ENCODE measurements around the gene DENND4A. TPM values are rescaled to one million over a fixed set of nuclear protein-coding genes. Genes with fewer than 3 reads are reported as not detected.
"Not testable (repeated sequence)": the region's sequence is repeated elsewhere in the genome, so short reads cannot be mapped to it uniquely, and the experiment has no call there.

DENND4A gene
- polyA plus RNA-seq, 5 donors = 14.3 to 25.4 (median 22.5) TPM

DNA sequence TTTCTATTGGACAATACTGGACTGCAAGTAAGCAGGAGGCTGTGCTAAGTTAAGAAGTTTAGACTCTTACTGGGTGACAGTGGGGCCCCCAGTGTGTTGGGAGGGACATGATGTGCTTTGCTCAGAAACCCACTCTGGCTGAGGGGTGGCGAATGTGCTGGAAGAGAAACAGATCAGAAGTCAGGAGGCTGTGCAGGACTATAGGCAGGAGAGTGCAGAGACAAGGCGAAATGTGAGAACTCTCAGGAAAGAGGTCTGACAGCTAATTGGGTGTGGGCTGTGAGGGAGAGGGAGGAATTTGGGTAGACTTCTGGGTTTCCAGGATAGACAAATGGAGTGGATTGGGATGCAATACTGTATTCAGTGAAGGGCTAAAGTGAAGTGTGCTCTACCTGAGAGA, 158.3 kb downstream of the DENND4A start:
- no peak for DNase-seq

DNA sequence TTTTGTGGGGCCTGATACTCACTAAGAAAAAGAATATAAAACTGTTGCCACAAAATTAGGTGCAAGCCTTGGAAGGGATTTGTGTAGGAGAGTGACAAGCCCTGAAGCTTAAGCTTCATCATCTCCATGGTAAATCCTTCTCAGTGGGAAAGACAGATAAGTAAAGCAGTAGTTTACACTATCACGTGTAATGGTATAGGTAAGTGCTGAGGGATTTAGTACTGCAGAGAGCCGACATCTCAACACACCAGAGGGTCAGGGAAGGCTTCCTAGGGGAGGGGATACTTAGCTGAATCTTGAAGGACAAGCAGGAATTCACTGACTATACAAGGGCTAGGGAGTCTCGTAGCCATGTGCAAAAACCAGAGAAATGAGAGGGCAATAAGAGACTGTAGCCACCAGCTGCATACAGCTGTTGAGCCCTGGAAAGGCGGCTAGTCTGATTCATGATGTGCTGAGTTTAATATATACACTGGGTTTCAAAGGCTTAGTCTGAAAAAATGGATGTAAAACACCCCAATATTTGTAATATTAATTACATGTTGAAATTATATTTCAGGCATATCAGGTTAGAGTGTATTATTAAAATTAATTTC, 159.2 kb downstream of the DENND4A start:
- peak; percentile 78 to 79 for DNase-seq

DNA sequence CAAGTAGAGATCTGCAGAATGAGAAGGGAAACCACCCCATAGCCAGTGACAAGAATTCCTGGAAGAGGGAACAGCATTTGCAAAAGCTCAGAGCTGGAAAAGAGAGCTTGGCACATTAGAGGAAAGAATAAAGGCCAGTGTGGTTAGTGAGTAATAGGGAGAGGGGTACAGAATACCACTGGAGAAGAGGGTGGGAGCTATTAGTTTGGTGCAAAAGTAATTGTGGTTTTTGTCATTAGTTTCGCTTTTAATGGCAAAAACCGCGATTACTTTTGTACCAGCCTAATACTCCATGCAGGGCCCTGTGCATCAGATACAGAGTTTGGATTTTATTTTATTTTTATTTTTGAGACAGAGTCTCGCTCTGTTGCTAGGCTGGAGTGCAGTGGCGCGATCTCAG, 160.6 kb downstream of the DENND4A start:
- no peak for DNase-seq

DNA sequence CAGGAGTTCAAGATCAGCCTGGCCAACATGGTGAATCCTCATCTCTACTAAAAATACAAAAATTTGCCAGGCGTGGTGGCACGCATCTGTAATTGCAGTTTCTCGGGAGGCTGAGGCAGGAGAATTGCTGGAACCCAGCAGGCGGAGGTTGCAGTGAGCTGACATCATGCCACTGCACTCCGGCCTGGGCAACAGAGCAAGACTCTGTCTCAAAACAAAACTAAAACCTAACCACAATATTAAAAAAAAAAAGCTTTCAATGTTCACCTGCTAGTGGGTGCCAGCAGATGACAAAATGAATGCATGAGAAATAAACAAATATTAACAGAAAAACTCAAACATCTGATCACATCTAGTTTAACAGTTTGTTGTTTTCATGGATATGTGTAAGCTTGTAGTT, 161.3 kb downstream of the DENND4A start:
- DNase-seq = no peak

DNA sequence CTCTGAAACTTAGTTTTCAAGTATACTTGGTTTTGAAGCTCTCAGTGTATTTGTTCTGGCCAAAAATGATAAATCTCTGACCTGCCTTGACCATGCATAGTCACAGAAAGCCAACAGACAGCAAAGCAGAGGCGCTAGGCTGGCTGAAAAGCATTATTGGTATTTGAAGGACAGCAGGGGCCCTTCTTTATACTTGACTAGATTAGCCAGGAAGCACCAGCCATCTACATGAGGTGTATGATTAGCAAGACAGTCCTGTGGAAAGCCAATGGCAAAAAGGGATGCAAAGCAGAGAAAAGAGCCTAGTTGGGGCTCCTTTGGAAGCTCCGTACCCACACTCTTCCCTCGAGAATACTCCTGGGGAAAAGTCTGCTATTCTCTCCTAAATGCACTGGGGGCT, 162.5 kb downstream of the DENND4A start:
- DNase-seq = no peak

DNA sequence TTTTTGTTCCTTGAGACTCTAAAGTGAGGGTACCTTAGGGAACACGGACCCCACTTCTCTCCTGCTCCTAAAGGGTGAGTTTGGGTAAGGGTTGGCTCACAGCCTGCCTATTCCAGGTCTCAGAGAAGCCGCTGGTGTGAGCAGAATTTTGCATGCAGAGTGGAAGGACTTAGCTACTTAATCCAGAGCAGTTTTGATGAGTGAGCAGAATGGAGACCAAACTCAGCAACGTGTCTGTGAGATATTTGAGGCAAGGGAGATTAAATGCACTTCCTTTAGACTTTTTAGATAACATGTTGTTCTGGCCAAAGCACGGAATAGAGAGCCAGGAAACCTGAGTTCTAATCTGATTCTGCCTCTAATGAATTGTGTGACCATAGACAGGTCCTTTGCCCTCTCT, 165.2 kb downstream of the DENND4A start:
- no peak for DNase-seq

DNA sequence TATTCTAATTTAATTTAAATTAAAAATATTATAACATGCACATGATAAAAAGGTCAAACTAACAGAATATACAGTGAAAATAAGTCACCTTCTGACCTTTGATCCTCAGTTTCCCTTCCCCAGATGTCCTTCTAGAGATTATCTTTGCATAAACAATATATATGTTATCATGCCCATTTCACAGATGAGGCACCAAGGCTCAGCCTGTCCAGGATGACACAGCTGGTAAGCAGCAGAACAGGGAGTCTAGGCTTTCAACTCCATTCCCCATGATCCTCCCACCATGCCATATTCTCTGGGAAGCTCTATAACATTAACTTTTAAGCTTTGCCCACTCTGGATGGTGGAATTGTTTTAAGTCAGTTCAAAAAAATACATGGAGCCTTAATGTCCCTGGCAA, 169.0 kb downstream of the DENND4A start:
- no peak for DNase-seq

DNA sequence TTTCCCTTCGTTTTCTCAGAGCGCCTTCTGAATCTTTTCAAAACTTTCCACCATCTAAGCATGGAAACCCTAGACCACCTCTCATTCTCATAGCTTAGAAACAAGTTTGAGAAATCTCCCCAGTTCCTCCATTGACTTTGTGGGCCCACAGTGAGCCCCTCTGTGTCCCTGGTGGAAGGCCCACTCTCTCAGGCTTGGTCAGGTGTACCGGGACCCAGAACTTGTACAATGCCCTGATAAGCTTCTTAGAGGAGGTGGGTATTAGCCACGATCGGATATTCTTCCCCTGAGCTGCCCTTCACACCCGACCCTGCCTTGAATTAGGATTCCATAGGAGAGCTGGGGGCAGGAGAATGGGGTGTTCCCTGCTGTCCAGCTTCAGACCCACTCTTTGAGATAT, 170.5 kb downstream of the DENND4A start, which contains the start of gene SLC24A1:
TSS of gene SLC24A1 (plus strand) at position 301 of the 400 bp plus-strand sequence. CDS start 2,143 bp downstream, outside the sequence.
- no peak for DNase-seq

DNA sequence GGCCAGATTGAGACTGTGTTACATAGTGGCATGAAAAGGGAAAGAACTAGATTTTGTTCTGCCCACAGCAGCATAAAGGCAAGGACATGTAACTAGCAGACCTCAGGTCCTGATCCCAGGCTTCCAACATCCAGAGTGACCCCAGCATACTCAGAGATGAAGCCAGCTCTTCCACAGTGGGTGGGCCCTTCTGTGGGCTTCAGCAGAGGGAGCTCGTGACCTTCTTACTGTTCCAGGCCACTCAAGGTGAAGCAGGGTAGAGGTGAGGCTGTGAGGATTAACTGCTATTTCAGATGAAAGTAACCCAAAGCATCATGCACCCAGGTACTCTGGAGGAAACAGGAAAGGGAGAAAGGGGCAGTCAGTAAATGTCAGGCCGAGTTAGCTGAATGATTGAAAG, 171.3 kb downstream of the DENND4A start:
- no peak for DNase-seq

DNA sequence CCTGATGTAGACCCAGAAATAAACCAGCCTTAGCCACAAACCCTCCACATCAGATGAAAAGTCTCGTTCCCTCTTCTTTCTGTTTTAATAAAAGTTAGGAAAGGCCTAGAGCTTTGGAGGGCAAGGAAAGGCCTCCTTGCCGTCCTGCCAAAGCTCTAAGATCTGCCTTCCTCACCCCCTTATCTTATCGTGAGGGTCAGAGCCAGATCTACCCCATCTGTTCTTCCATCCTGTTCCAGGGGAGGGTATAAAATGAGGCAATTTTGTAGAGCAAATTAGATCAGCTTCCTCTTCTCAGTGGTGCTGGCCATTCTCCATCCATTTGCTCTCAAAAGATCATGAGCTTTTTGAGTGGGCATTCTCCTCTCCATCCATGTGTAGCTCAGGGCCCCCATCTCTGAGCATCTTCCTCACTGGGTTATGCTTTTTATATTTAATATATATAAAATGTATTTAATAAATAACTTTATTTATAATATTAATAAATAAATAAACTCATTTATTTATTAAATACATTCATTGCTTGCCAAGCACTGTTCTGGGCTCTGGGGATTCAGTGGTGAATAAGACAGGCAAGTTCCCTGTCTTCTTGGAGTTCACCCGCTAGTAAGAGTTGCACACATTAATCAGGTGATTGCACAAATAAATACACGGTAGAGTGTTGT, 172.3 kb downstream of the DENND4A start:
- DNase-seq = peak; percentile 29 to 42

DNA sequence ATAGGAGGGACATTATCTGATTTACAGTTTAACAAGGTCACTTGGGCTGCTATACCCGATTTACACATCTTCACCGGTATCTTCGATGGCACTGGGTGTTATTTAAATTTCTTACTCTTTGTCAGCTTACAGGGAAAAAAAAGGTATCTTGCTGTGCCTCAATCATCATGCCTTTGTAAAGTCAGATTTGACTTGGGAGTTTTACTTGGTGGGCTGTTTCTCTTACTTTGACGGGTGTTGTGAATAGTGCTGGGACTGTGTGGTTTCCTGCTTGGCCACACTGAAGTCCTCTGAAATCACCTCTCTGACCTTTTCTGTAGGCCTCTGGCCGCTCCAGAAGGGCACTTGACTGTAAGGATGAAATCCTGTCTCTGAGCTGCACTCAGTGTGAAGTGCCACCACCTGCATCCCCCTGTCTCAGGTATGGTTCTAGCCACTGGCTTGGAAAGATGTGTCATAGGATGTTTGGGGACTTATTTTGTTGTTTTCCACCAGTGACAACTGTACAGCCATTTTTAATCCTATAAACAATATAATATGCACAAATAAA, 173.5 kb downstream of the DENND4A start:
- no peak for DNase-seq

DNA sequence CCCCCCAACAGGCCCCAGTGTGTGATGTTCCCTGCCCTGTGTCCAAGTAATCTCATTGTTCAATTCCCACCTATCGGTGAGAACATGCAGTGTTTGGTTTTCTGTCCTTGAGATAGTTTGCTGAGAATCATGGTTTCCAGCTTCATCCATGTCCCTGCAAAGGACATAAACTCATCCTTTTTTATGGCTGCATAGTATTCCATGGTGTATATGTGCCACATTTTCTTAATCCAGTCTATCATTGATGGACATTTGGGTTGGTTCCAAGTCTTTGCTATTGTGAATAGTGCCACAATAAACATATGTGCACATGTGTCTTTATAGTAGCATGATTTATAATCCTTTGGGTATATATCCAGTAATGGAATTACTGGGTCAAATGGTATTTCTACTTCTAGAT, 176.2 kb downstream of the DENND4A start:
- not testable (repeated sequence) for DNase-seq

DNA sequence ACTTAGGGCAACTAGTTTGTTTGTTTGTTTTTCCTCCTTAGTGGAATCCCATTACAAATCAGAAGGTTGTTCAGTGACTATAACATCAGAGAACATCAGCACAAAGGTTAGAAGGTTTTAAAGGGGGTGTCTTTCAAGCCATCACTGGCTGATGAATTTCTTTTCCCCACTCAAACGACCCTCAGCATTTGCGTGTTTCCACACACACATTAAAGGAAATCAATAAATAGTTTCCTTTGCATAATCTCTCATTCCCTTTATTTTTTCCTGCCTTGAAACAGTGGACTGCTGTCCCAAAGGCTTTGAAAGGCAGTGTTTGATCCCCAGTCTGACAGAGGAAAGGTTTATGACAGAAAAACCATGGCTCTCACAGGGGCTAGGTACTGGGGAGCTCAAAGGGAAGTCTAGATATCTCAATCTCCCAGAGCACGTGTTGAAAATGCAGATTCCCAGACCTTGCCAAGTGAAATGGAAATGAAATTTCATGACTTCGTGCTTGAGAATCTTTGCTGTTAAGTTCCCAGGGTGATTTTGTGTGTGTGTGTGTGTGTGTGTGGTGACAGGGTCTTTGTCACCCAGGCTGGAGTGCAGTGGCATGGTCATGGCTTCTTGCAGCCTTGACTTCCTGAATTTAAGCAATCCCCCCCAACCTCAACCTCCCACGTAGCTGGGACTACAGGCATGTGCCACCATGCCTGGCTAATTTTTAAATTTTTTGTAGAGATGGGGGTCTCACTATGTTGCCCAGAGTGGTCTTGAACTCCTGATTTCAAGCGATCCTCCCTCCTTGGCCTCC, 178.9 kb downstream of the DENND4A start:
- DNase-seq = no peak

DNA sequence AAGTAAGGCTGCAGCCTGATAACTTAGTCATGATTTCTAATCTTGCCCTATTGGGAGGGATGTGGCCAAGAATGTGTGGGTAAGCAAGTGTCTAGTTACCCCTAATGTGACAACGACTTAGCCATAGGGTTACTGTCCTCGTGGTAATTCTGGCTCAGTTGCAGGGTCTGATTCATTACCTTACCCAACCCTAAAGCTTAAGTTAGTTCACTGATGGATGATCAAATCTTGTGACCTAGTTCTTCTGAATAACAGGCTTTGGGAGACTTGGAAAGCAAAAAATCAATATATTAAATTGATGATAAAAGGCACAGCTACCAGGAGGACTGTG, 179.5 kb downstream of the DENND4A start:
- DNase-seq = no peak

DNA sequence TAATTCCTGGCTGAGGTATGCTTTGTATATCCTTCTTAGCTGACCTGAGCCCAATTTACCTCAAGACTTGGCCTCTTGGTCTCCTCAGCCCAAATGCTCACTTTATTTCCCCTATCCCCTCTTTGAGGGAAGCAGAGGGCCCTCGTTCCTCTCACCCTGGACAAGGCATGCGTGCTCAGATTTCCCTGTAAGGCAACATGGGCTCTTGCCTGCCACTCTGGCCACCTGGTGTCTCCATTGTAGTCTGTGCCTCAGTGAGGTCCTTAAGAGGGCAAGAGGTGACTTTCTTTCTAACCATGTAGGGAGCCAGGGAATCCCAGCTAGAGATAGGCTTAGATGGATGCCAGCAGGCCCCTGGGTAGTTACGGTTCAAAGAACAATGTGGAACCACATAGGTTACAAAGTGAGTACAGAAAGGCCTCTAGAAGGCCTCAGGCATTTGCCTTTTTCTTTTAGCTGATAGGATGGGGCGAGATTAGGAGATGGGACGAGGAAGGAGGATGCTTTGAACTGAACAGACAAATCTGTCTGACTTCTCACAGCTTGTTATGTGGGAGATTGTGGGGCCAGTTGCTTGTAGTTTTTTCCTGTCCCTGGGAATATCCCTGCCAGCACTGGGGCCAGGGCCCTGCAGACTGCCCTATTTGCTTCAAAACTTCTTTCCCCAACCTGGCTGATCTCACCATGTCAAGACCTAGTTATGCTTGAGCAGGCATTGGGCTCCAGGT, 180.0 kb downstream of the DENND4A start:
- DNase-seq = no peak

DNA sequence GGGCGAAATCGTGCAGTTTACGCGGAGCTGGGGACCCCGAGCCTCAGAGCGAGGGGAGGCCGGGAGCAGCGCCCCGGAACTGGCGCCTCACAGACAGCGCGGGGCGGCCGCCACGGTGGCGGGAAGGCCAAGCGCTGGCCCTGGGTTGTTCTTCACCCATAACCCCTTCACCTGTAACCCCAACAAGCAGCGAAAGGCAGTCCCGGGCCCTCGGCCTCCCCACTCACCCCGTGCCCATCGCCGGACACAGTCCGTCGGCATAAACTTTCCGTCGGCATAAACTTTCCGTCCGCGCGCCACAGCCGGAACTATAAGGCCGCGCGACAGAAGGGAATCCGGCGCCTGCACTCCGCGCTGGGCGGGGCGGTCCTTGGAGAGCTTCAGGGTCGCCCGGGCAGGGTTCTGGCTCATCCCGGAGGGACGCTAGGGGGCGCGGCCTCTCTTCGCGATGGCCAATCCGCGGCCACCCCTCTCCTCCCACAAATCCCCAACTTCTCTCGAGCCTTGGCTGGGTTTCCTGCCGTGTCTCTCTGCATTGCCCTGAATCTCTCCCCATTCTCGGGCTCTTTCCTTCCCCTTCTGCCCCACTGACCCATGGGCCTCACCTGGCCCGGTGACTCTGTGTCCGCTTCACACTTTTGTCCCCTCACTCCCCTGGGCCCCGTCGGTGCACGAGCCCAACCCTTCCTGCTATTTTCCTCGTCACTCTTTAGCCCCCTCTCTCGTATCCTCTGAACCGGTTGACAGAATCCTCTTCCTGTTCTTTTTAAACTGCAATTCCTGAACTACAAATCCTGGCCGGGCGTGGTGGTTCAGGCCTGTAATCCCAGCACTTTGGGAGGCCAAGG, 181.0 kb downstream of the DENND4A start, which contains the start of gene INTS14:
TSS of gene INTS14 (minus strand) at position 261 of the 848 bp plus-strand sequence. CDS start 3,751 bp downstream, outside the sequence.
- DNase-seq = peak; percentile 96 to 97
